NOMO-1 treated with dmso at 0.1 percent for 144 hours (cell line): Measurements from ENCODE around the gene LCN6.

ENCODE experiments used
- DNase-seq: peaks from one replicate; lab custom pipeline; 2025; ENCODE audit not compliant: unreplicated experiment; lab: John Stamatoyannopoulos, UW

LCN6 gene

GRCh38 chr9:136726631-136727191, 21.6 kb downstream of the LCN6 start:
- DNase-seq: no peak

DNA sequence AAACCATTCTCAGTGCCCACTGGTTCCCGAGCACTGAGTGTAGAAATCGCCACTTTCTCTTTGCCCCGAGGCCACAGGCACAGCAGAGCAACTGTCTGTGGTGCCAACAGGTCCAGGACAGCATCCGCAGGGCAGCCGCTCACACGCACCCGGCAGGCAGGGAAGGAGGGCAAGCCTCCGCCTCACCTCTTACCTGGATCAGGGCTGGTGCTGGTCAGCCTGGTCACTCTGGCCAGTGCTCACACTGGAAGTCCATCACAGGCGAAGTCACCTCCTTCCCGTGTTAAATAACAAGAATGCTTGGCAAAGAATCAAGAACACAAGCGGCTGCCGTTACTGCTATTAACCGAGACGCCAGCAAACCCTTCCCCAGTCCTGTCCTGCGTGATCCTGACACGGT, 22.2 kb downstream of the LCN6 start:
- DNase-seq: no peak

DNA sequence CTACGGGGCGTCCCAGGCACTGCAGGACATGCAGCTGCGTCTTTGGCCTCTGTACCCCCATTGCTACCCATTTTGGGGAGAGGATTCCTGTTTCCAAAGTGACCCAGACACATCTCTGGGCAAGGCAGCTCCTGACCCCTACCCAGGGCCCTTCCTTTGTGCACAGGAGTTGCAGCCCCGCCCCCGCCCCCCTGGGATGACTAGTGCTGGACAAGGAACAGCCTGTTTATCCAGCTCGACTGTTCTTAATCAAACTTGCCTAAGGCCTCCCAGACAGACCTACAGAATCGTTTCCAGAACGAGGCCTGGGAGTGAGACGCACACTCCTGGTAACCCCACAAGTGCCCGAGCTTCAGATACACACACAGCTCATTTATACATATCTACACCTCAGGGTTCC, 22.7 kb downstream of the LCN6 start:
- no peak for DNase-seq

DNA sequence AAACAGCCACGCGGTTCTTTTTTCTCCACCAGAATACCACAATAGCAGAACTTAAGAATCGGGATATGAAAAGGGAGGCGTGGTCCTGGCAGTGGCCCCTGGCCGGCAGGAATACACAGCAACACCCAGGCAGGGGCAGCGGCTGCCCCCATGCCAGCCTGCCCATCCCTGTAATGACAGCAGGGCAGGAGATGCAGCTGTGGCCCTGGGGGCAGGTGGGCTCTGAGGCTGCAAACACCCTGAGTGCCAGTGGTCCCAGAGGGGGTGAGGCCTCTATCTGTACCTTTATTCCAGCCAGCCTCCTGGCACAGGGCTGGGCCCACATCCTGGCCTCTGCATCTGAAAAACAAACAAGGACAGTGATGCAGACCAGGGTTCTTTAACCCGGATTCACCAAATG, 23.6 kb downstream of the LCN6 start:
- no peak for DNase-seq

- DNase-seq: no peak
Observed at GRCh38 chr9:136723989-136724388, 24.3 kb downstream of the LCN6 start.

DNA sequence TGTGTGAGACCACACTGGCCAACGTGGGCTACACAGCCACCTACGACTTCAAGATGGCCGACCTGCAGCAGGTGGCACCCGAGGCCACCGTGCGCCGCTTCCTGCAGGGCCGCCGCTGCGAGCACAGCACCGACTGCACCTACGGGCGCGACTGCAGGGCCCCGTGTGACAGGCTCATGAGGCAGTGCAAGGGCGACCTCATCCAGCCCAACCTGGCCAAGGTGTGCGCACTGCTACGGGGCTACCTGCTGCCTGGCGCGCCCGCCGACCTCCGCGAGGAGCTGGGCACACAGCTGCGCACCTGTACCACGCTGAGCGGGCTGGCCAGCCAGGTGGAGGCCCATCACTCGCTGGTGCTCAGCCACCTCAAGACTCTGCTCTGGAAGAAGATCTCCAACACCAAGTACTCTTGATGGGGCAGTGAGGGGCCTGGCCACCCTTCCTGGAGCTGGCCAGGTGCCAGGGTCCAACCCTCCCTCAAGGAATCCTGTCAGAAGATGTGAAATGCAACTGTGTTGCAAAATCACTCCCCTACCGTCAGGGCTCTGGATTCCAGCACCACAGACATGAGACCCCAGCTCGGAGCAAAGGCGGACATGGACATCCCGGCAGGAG, 24.9 kb downstream of the LCN6 start:
- DNase-seq: no peak

GRCh38 chr9:136722969-136723356, 25.4 kb downstream of the LCN6 start:
- no peak for DNase-seq

DNA sequence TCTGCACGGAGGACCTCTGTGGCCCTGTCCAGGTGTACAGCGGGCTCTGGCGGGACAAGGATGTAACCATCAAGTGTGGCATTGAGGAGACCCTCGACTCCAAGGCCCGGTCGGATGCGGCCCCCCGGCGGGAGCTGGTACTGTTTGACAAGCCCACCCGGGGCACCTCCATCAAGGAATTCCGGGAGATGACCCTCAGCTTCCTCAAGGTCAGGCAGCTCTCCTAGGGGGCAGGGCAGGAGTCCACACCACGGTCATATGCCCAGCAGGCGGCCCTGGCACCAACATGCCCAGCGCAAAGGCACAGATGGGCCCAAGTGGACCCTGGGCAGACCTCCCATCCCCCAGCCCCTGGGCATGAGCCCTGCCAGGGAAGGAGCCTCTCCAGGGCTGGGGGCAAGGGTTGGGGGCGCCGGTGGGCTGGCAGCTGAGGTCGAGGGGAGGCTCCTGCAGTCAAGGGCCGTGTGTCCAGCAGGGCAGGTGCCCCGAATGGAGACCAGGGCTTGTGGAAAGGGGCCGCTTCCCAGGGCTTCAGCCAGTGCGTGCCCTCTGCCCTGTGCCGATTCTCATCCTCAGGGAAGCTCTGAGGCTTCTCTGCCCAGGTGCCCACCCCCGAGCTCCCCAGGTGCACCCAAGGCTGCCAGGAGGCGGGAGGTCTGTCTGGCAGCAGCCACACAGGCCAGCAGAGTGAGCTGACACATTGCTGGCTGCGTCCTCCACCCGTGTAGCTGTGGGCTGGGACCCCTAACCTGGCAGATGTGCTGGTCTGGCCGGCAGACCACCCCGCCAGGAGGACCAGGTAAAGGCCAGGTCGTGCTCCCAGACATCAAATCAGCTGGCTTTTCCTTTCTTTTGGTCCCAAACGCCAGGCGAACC, 26.0 kb downstream of the LCN6 start:
- DNase-seq: no peak

- DNase-seq: no peak
Observed at GRCh38 chr9:136721339-136722092, 26.8 kb downstream of the LCN6 start.

- DNase-seq: no peak
Observed at GRCh38 chr9:136720898-136721338, 27.4 kb downstream of the LCN6 start.

DNA sequence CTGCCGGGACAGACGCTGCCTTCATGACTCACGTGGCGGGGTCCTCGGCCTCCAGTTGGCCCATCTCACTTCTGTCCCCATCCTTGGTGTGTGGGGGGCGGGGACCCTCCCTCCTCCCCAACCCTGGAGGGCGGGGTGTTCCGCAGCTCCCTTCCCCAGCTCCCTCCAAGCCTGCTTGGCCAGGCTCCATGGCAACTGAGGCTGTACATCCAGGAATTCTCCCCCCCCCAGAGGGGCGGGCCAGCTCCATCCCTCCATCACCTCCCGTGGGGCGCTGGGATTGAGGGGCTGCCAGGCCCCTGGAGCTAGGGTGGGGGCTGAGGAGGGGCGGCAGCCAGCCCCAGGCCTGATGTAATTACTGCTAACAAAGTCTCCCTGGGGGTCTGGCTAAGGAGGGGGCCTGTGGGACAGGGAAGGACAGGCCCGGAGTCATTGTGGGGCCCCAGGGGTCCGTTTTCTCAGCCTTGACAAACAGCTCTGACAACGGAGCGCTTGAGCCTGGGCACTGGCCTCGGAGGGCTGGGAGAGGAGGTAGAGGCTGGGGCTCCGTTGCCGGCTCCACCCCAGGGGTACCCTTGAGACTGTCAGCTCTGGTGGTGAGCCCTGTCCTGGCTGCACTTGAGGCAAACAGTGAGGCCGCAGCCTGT, 28.0 kb downstream of the LCN6 start:
- no peak for DNase-seq

DNA sequence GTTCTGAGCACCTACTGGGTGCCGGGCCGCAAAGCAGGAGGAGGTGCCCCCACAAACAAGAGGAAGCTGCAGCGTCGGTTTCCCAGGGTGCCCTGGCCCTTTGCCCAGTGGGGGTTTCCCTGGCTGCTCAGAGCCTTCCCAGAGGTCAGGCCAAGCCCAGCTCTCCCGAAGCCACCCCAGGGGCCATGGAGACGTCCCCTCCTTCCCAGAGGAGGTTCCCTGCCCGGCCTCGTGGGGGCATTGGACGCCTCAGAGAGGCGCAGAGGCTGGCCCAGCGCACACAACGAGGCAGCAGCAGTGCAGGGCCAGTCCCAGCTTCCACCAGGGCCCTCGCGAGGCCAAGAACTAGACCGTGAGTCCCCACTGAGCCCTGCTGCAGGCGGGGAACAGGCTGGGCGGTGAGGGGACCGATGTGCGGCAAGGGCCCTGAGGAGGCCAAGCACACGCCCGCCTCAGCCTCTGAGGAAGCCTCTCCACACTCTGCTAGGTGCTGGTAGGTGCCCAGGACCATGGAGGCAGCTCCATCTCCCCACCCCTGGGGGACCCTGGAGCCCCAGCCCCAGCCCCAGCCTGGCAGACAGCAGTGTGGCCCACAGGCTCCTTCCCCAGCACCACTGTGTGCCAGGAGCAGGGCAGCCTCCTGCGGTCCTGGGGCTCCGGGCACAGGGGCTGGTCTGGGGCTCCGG, 29.0 kb downstream of the LCN6 start:
- no peak for DNase-seq

DNA sequence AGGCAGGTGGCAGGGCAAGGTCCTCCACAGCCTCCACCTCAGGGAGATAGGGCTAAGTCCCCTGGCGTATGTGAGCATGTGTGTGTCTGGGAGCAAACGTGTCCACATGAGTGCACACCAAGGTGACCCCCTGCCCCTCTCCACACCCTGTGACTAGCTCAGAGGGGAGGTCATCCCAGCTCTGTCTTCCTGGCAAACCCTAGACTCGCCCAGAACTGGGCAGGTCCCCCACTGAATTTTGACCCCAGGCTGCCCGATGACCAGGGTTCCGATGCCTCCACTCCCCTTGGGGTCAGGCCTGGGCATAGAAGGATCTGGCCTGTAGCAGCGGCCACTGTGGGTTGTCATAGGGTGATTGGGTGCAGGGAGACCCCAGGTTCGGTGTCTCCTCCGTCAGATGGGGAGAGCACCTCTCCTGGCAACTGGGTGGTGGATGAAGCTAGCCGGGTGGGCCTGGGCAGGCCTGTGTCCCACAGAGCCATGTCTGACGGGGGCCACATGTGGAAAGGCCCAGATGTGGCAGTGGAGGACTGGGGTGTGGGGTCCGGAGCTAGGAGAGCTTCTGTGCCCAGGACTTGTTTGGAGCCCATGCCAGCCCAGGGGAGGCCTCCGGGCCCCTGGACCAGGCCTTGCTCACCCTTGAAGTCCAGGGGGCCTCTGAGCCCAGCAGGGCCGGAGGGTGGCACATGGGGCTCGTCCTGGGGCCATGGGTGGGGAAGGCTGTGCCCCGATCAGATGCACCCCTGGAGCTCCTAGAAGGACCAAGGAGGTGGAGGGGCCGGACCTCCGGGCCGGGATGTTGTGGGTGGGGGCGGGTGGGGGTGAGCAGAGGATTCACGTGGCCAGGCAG, 29.8 kb downstream of the LCN6 start:
- no peak for DNase-seq

GRCh38 chr9:136717399-136717798, 30.9 kb downstream of the LCN6 start:
- DNase-seq: no peak

- no peak for DNase-seq
Observed at GRCh38 chr9:136714893-136715274, 33.4 kb downstream of the LCN6 start.

- DNase-seq: no peak
Observed at GRCh38 chr9:136714096-136714892, 34.0 kb downstream of the LCN6 start.

DNA sequence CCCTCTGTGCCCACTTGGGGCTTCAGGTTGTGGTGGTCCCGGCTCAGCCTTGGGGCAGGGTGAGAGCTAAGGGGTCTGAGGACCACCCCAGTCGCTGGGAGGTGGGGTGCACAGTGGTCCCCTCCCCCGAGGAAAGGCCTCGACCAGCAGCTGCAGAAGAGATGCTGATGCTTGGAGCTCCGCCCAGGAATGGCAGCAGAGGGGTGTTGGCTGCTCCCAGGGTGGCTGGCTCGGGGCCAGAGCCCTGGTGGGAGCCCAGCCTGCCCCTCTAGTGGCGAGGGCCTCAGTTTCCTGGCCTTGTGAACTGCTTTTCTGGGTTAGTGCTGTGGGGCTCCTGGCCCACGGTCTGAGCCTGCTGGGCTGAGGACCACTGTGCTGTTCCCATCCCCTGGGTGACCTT, 34.8 kb downstream of the LCN6 start:
- no peak for DNase-seq

DNA sequence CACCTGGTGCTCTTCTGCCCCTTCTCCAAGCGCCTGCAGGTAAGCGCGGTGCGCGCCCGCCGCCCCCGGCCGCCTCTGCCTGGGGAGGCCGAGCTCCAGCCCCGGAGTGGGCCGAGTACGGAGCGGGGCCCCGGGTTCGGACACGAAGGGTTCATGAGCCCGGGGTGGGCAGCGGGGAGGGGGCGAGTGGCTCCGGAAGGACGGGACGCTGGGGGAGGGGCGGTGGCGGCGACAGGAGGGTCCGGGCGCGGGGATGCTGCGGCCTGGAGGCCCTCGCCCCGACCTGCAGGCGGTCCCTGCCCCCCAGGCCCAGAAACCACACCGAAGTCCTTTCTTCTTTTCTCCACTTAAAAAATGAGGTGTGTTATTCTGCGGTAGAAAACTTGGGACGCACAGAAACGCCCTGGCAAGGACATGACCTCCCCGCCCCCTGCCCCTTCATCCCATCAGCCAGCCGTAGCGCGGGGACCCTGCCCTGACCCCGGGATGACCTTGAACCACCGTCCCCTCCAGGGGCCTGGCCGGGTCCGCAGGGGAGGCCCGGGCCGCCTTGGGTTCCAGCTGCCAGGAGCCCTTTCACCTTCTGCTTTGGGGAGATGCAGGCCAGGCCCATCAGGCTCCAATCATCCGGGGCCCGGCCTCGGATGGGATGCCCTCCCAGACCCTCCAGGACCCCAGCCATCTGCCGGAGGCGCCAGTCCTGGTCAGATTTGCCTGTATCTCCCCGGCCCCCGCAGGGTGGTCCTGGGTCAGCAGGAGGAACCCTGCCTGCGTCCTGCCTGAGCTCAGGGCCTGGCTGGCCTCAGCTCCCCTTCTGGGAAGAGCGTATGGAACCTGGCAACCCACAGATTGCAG, 35.4 kb downstream of the LCN6 start:
- no peak for DNase-seq
